Measurements from ENCODE around the gene GZMA.
"Not testable (repeated sequence)": the region's sequence is repeated elsewhere in the genome, so short reads cannot be mapped to it uniquely, and the experiment has no call there.

The GZMA gene

GRCh38 chr5:55102348-55102747, at the start of gene GZMA:
Gene GZMA, plus strand, starts transcription at chr5:55102646. Its CDS starts 37 bp downstream, at chr5:55102683.
- DNase-seq = no peak

GRCh38 chr5:55055183-55055582, 47.3 kb upstream of the GZMA start:
- no peak for DNase-seq

GRCh38 chr5:55062039-55062779, 40.2 kb upstream of the GZMA start:
- DNase-seq = peak; percentile 25

- DNase-seq = no peak
Measured at GRCh38 chr5:55063220-55063863, 39.1 kb upstream of the GZMA start.

GRCh38 chr5:55063899-55064298, 38.5 kb upstream of the GZMA start:
- DNase-seq = no peak

- no peak for DNase-seq
Measured at GRCh38 chr5:55064523-55064922, 37.9 kb upstream of the GZMA start.

GRCh38 chr5:55066277-55066676, 36.2 kb upstream of the GZMA start:
- DNase-seq = no peak

GRCh38 chr5:55070968-55071367, 31.5 kb upstream of the GZMA start:
- no peak for DNase-seq

- no peak for DNase-seq
Measured at GRCh38 chr5:55071413-55071812, 31.0 kb upstream of the GZMA start.

GRCh38 chr5:55072666-55073065, 29.8 kb upstream of the GZMA start:
- no peak for DNase-seq

GRCh38 chr5:55073211-55073610, 29.2 kb upstream of the GZMA start:
- DNase-seq = no peak

- DNase-seq = no peak
Measured at GRCh38 chr5:55081541-55081940, 20.9 kb upstream of the GZMA start.

GRCh38 chr5:55089301-55089700, 13.1 kb upstream of the GZMA start:
- DNase-seq = not testable (repeated sequence)

GRCh38 chr5:55091011-55091410, 11.4 kb upstream of the GZMA start:
- DNase-seq = not testable (repeated sequence)

GRCh38 chr5:55096182-55096581, 6.3 kb upstream of the GZMA start:
- no peak for DNase-seq

- peak; percentile 36 for DNase-seq
Measured at GRCh38 chr5:55096861-55097260, 5.6 kb upstream of the GZMA start.

- not testable (repeated sequence) for DNase-seq
Measured at GRCh38 chr5:55101148-55101547, 1.3 kb upstream of the GZMA start.

GRCh38 chr5:55101556-55102276, 730 bp upstream of the GZMA start:
- DNase-seq = no peak

GRCh38 chr5:55104036-55104772, 1.8 kb downstream of the GZMA start:
- DNase-seq = no peak

- DNase-seq = no peak
Measured at GRCh38 chr5:55104946-55105701, 2.7 kb downstream of the GZMA start.

- not testable (repeated sequence) for DNase-seq
Measured at GRCh38 chr5:55105976-55106375, 3.5 kb downstream of the GZMA start.

GRCh38 chr5:55108661-55109060, 6.2 kb downstream of the GZMA start:
- no peak for DNase-seq
